Gastroesophageal sphincter (tissue), 4 donors: ENCODE results near the gene GTF2IRD1. TPM values are rescaled to one million over a fixed set of nuclear protein-coding genes. Genes with fewer than 3 reads are reported as not detected.
"Not testable (repeated sequence)": the region's sequence is repeated elsewhere in the genome, so short reads cannot be mapped to it uniquely, and the experiment has no call there.

ENCODE experiments used
- ATAC-seq: fragments of 150-250 bp; one replicate; pipeline ENCODE4 v1.9.1; 2016; ENCODE audit warnings: mild to moderate bottlenecking, moderate library complexity
- H3K27ac ChIP-seq, 4 donors: fragments of 200-600 bp; sonication (generic) in 3 of 4; 1 replicate in 3 of 4; 2 replicates in 1 of 4; pipeline ENCODE4 v1.5.1; 2016 to 2019
- H3K27me3 ChIP-seq: fragments of 200-600 bp; sonication (generic); one replicate; pipeline ENCODE4 v1.5.1; 2019
- H3K36me3 ChIP-seq, 2 donors: fragments of 200-600 bp; sonication (generic); one replicate each; pipeline ENCODE4 v1.5.1; 2019; ENCODE audit warnings: control low read depth in 1 of 2
- H3K4me1 ChIP-seq, 3 donors: fragments of 200-600 bp; sonication (generic); 1 replicate in 2 of 3; 2 replicates in 1 of 3; pipeline ENCODE4 v1.5.1; 2016 to 2019; ENCODE audit warnings: control low read depth in 2 of 3
- H3K4me3 ChIP-seq, 2 donors: fragments of 200-600 bp; sonication (generic); one replicate each; pipeline ENCODE4 v1.5.1; 2019; ENCODE audit warnings: mild to moderate bottlenecking in 1 of 2, moderate library complexity in 1 of 2
- H3K9me3 ChIP-seq, 3 donors: fragments of 200-600 bp; sonication (generic); one replicate each; pipeline ENCODE4 v1.5.1; 2017 to 2019; ENCODE audit warnings: control low read depth in 2 of 3
- EP300 ChIP-seq: sonication (generic); formaldehyde crosslinking; IDR thresholded peaks from one replicate; pipeline ENCODE4 v1.6.1; 2017; ENCODE audit warnings: antibody characterized with exemption, mild to moderate bottlenecking
- POLR2A ChIP-seq, 2 donors: fragments of 450-650 bp; IDR thresholded peaks; one replicate each; pipeline ENCODE4 v1.6.1; 2017; ENCODE audit warnings: antibody characterized with exemption in 2 of 2, mild to moderate bottlenecking in 2 of 2, moderate library complexity in 1 of 2
- POLR2AphosphoS5 ChIP-seq: sonication (generic); formaldehyde crosslinking; IDR thresholded peaks from one replicate; pipeline ENCODE4 v1.6.1; 2017; ENCODE audit warnings: antibody characterized with exemption
- WGBS, 2 donors: methylation state at CpG; one replicate each; pipeline ENCODE4 v1.1.5; 2018; ENCODE audit warnings: low coverage in 1 of 2; 5-methylcytosine and 5-hydroxymethylcytosine counted together
- total RNA-seq, 4 donors: library from RNA; depleted of rRNA; stranded (reverse); fragments of >200 nt; gene quantifications; one replicate each; pipeline ENCODE4 v1.1.0, GENCODE V29; 2016
- TF ChIP-seq, protein P1 (sequence below), 4 experiments: fragments of 200-600 bp in 2 of 4; fragments of 450-650 bp in 2 of 4; sonication (generic) in 1 of 4; IDR thresholded peaks; one replicate each; pipeline ENCODE4 v1.5.1; 2017 to 2019; ENCODE audit warnings: antibody characterized with exemption in 4 of 4, mild to moderate bottlenecking in 2 of 4, moderate library complexity in 2 of 4

GTF2IRD1 gene
- total RNA-seq, 4 donors from 2014 or later, result 21.5 to 49.0 (median 28.2) TPM

DNA sequence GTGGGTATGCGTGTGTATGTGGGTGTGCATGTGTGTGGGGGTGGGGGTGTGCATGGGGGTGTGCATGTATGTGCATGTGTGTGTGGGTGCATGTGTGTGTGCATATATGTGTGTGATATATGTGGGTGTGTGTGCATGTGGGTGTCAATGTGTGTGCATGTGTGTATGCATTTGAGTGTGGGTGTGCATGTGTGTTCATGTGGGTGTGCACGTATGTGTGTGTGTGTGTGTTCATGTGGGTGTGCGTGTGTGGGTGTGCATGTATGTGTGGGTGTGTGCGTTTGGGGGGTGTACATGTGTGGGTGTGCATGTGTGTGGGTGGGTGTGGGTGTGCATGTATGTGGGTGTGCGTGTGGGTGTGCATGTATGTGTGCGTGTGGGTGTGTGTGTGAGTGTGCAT, 42.6 kb downstream of the GTF2IRD1 start:
- peaks cover 0 to 20% (median 0%) of the 10 kb centered on the region in 3 donors for H3K4me1 ChIP-seq
- H3K27me3 ChIP-seq, result no peaks in the 10 kb centered on the region
- H3K9me3 ChIP-seq, result peaks cover 0 to 6% (median 0%) of the 10 kb centered on the region in 3 donors
- no peak overlapping the region for H3K4me3 ChIP-seq
- ATAC-seq, result no peak
- H3K36me3 ChIP-seq, result no peaks in the 10 kb centered on the region
- WGBS, 2 donors, result 82% methylated on average over 5 of the region's 6 CpGs
- H3K27ac ChIP-seq, result no peak overlapping the region
- TF ChIP-seq EP300 (no peak), POLR2AphosphoS5 (no peak), POLR2A (IDR thresholded peaks at IDR 0.05) (no peak)
- TF ChIP-seq, protein P1, sequence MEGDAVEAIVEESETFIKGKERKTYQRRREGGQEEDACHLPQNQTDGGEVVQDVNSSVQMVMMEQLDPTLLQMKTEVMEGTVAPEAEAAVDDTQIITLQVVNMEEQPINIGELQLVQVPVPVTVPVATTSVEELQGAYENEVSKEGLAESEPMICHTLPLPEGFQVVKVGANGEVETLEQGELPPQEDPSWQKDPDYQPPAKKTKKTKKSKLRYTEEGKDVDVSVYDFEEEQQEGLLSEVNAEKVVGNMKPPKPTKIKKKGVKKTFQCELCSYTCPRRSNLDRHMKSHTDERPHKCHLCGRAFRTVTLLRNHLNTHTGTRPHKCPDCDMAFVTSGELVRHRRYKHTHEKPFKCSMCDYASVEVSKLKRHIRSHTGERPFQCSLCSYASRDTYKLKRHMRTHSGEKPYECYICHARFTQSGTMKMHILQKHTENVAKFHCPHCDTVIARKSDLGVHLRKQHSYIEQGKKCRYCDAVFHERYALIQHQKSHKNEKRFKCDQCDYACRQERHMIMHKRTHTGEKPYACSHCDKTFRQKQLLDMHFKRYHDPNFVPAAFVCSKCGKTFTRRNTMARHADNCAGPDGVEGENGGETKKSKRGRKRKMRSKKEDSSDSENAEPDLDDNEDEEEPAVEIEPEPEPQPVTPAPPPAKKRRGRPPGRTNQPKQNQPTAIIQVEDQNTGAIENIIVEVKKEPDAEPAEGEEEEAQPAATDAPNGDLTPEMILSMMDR (IDR thresholded peaks at IDR 0.05), result no peak

DNA sequence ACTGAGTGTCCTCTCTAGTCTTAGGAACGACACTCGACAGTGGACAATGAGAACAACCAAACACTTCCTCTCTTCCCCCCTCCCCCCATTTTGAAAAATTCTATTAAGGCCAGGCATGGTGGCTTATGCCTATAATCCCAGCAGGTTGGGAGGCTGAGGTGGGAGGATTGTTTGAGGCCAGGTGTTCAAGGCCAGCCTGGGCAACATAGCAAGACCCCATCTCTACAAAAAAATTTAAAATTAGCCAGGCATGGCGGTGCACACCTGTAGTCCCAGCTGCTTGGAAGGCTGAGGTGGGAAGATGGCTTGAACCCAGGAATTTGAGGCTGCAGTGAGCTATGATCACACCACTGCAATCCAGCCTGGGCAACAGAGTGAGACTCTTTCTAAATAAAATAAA, 43.1 kb downstream of the GTF2IRD1 start:
- not testable (repeated sequence) for H3K27me3 ChIP-seq, ATAC-seq, H3K27ac ChIP-seq, H3K4me3 ChIP-seq, H3K36me3 ChIP-seq, H3K9me3 ChIP-seq
- peaks cover 0 to 25% (median 0%) of the 10 kb centered on the region in 3 donors for H3K4me1 ChIP-seq
- WGBS, 2 donors, result 59 to 86% methylated on average over 3 of the region's 3 CpGs

DNA sequence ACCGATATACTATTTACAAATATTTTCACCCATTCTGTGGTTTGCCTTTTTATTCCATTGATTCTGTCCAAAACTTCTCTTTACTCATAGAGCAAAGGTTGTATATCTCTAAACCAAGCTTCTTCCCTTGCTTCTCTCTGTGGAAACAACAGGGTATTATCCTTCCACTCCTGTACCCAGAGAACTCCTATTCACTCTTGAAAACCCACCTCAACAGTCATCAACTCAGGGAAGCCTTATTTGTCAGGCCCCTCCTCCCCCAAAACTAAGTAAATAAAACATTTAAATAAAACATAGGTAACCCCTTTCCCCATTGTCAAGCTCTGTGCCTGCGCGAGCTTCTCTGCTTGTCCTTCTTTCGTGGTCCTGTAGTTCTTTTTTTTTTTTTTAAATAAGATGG, 44.6 kb downstream of the GTF2IRD1 start:
- TF ChIP-seq, protein P1 (IDR thresholded peaks at IDR 0.05), result no peak
- TF ChIP-seq POLR2A (IDR thresholded peaks at IDR 0.05), result no peak
- TF ChIP-seq EP300, result no peak
- no peak for TF ChIP-seq POLR2AphosphoS5
- 96 to 100% methylated on average over 3 to 4 of the region's 4 CpGs for WGBS, 2 donors
- no peaks in the 10 kb centered on the region for H3K9me3 ChIP-seq
- H3K27ac ChIP-seq, result no peak overlapping the region
- H3K4me1 ChIP-seq, result peaks cover 0 to 40% (median 0%) of the 10 kb centered on the region in 3 donors
- H3K36me3 ChIP-seq, result no peaks in the 10 kb centered on the region
- H3K27me3 ChIP-seq, result no peaks in the 10 kb centered on the region
- ATAC-seq, result no peak
- H3K4me3 ChIP-seq, result no peak overlapping the region

DNA sequence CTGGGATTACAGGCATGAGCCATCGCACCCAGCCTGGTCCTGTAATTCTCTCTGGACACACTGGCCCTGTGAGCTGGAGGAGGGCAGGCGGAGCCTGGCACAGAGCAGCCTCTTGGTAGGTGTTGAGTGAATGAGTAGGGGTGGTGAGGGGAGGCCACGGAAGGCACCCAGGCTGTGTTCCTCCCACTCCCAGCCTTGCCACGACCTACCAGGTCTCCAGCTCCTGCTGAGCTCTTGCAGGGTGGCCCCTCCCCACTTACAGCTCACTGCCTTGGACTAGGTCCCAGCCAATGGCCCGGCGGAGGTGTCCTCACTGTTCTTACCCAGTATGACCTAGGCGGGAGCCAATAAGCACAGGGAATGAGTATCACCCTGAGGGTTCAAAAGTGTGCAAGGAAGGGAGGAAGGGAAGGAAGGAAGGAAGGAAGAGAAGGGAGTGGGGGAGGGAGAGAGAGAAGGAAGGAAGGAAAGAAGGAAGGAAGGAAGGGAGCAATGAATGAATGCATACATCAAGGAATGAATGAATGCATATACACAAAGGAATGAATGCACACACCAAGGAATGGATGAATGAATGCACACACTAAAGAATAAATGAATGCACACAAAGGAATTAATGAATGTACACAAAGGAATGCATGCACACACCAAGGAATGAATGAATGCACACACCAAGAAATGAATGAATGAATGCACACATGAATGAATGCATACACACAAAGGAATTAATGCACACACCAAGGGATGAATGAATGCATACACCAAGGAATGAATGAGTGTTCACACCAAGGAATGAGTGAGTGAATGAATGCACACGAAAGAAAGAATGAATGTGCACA, 45.5 kb downstream of the GTF2IRD1 start:
- no peak overlapping the region for H3K27ac ChIP-seq
- no peak overlapping the region for H3K4me3 ChIP-seq
- TF ChIP-seq EP300, result no peak
- TF ChIP-seq POLR2AphosphoS5, result no peak
- TF ChIP-seq POLR2A (IDR thresholded peaks at IDR 0.05), result no peak
- TF ChIP-seq, protein P1 (IDR thresholded peaks at IDR 0.05), result no peak
- H3K9me3 ChIP-seq, result no peaks in the 10 kb centered on the region
- H3K27me3 ChIP-seq, result no peaks in the 10 kb centered on the region
- no peak for ATAC-seq
- no peaks in the 10 kb centered on the region for H3K36me3 ChIP-seq
- WGBS, 2 donors, result 87 to 100% methylated on average over 1 to 2 of the region's 8 CpGs
- H3K4me1 ChIP-seq, result peaks cover 0 to 40% (median 0%) of the 10 kb centered on the region in 3 donors

DNA sequence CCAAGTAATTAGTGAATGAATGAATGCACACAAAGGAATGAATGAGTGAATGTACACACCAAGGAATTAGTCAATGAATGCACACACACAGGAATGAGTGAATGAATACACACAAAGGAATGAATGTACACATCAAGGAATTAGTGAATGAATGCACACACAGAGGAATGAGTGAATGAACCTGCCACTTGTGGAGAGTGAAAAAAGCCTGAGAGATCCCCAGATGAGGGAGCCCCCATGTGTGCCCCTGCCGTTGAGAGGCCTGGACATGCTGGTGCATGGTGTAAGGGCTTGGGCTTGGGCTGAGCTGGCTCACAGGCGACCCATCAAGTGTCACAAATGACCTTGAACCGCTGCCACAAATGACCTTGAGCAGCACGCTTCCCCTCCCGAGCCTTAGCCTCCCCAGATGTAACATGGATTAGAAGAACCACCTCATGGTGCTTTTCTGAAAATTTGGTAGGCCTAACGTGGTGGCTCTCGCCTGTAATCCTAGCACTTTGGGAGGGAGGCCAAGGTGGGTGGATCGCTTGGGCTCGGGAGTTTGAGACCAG, 46.2 kb downstream of the GTF2IRD1 start:
- no peaks in the 10 kb centered on the region for H3K27me3 ChIP-seq
- 70 to 86% methylated on average over 1 to 2 of the region's 9 CpGs for WGBS, 2 donors
- H3K4me3 ChIP-seq, result no peak overlapping the region
- no peaks in the 10 kb centered on the region for H3K36me3 ChIP-seq
- no peaks in the 10 kb centered on the region for H3K9me3 ChIP-seq
- H3K27ac ChIP-seq, result no peak overlapping the region
- peaks cover 0 to 37% (median 0%) of the 10 kb centered on the region in 3 donors for H3K4me1 ChIP-seq
- ATAC-seq, result no peak
- no peak for TF ChIP-seq POLR2AphosphoS5
- TF ChIP-seq POLR2A (IDR thresholded peaks at IDR 0.05), result no peak
- TF ChIP-seq, protein P1 (IDR thresholded peaks at IDR 0.05), result no peak
- TF ChIP-seq EP300, result no peak
